Fibroblast of lung (primary cell): Measurements from ENCODE around the gene FLT3. TPM values are rescaled to one million over a fixed set of nuclear protein-coding genes. Genes with fewer than 3 reads are reported as not detected.

Experiments used
- DNase-seq, 2 donors: peaks; one replicate each; pipeline versions ENCODE4 v3.0.0 to v3.0.0-alpha.2; 2010; ENCODE audit warnings: low read depth in 2 of 2
- H2AFZ ChIP-seq: 2 replicates; pipeline ENCODE4 v1.5.1; 2012; ENCODE audit warnings: low read length, control low read depth, inconsistent platforms
- H3K27ac ChIP-seq: 2 replicates; pipeline ENCODE4 v1.5.1; 2011; ENCODE audit warnings: low read length, control low read depth; ENCODE audit not compliant: insufficient read depth
- H3K27me3 ChIP-seq: 2 replicates; pipeline ENCODE4 v1.5.1; 2011; ENCODE audit warnings: mild to moderate bottlenecking, low read length; ENCODE audit not compliant: control insufficient read depth, insufficient read depth
- H3K36me3 ChIP-seq: 2 replicates; pipeline ENCODE4 v1.5.1; 2011; ENCODE audit warnings: low read length; ENCODE audit not compliant: control insufficient read depth, insufficient read depth
- H3K4me1 ChIP-seq: 2 replicates; pipeline ENCODE4 v1.5.1; 2011; ENCODE audit warnings: low read length; ENCODE audit not compliant: control insufficient read depth, insufficient read depth; ENCODE audit errors: extremely low read depth
- H3K4me2 ChIP-seq: 2 replicates; pipeline ENCODE4 v1.5.1; 2011; ENCODE audit warnings: low read length, control low read depth; ENCODE audit not compliant: insufficient read depth; ENCODE audit errors: extremely low read depth
- H3K4me3 ChIP-seq, 4 experiments: fragments of 200-600 bp in 1 of 4; sonication (generic) in 1 of 4; replicated peaks in 1 of 4; 2 replicates each; pipeline ENCODE4 v1.5.1; 2011 to 2016; ENCODE audit warnings: low read length in 4 of 4, low read depth in 3 of 4, mild to moderate bottlenecking in 3 of 4, control low read depth in 2 of 4, inconsistent platforms in 1 of 4, mixed read lengths in 1 of 4; ENCODE audit not compliant: insufficient read depth in 1 of 4; ENCODE audit errors: control extremely low read depth in 1 of 4
- H3K79me2 ChIP-seq: 2 replicates; pipeline ENCODE4 v1.5.1; 2012; ENCODE audit warnings: mild to moderate bottlenecking, low read length, inconsistent platforms; ENCODE audit not compliant: control insufficient read depth, insufficient read depth
- H3K9ac ChIP-seq: 2 replicates; pipeline ENCODE4 v1.5.1; 2011; ENCODE audit warnings: mild to moderate bottlenecking, low read length, control low read depth; ENCODE audit not compliant: insufficient read depth
- H3K9me3 ChIP-seq: 2 replicates; pipeline ENCODE4 v1.5.1; 2012; ENCODE audit warnings: low read depth, low read length; ENCODE audit not compliant: control insufficient read depth, insufficient read depth
- H4K20me1 ChIP-seq: 2 replicates; pipeline ENCODE4 v1.5.1; 2011; ENCODE audit warnings: low read length; ENCODE audit not compliant: control insufficient read depth, insufficient read depth; ENCODE audit errors: extremely low read depth
- CTCF ChIP-seq, 2 donors: IDR thresholded peaks in 1 of 2; conservative IDR thresholded peaks in 1 of 2; 1 replicate in 1 of 2; 2 replicates in 1 of 2; pipeline ENCODE4 v1.5.1; 2011 to 2012; ENCODE audit warnings: low read length in 2 of 2, control low read depth in 1 of 2, inconsistent platforms in 1 of 2, low read depth in 1 of 2, mild to moderate bottlenecking in 1 of 2
- EZH2 ChIP-seq: IDR thresholded peaks from 2 replicates; pipeline ENCODE4 v1.5.1; 2012; ENCODE audit warnings: low read length, control low read depth, mild to moderate bottlenecking; ENCODE audit errors: missing control alignments
- polyA plus RNA-seq, 2 donors: library from polyadenylated mRNA; depleted of rRNA in 1 of 2; stranded (reverse) in 1 of 2; unstranded in 1 of 2; fragments of >200 nt; gene quantifications; 2 replicates each; pipeline ENCODE4 v1.2.1, GENCODE V29; 2011 to 2012; ENCODE audit warnings: missing spikeins in 1 of 2
- total RNA-seq: library from RNA; depleted of rRNA; stranded (reverse); fragments of >200 nt; gene quantifications from 2 replicates; pipeline ENCODE4 v1.2.1, GENCODE V29; 2014

The FLT3 gene
- total and polyA plus RNA-seq, 2 donors (not counting 1 experiment from before 2014, with no cell fraction given) = not detected

- Histone ChIP-seq H3K27ac (no peak overlapping the region), H3K79me2 (no peaks in the 10 kb centered on the region), H3K27me3 (peaks cover 74% of the 10 kb centered on the region), H3K9me3 (no peaks in the 10 kb centered on the region), H3K4me1 (no peaks in the 10 kb centered on the region), H3K4me3 (no peak overlapping the region), H3K4me2 (no peak overlapping the region), H3K9ac (no peak overlapping the region), H2AFZ (no peak overlapping the region), H3K36me3 (no peaks in the 10 kb centered on the region), H4K20me1 (no peaks in the 10 kb centered on the region)
- TF ChIP-seq CTCF (conservative IDR thresholded peaks at IDR 0.05 in 1 of 2, IDR thresholded peaks at IDR 0.05 in 1 of 2; ENCODE audit: low read depth in 1 of 2, low read length in 2 of 2) (no peak), EZH2 (peak; percentile 80)
- no peak for DNase-seq
Observed at GRCh38 chr13:27968316-27969081, 131.9 kb downstream of the FLT3 start.

- H3K4me3 ChIP-seq = no peak overlapping the region
- no peak overlapping the region for H3K4me2 ChIP-seq
- no peak overlapping the region for H3K27ac ChIP-seq
- H3K79me2 ChIP-seq = no peaks in the 10 kb centered on the region
- H3K9ac ChIP-seq = no peak overlapping the region
- H2AFZ ChIP-seq = no peak overlapping the region
- peaks cover 71% of the 10 kb centered on the region for H3K27me3 ChIP-seq
- no peaks in the 10 kb centered on the region for H3K4me1 ChIP-seq
- TF ChIP-seq CTCF (conservative IDR thresholded peaks at IDR 0.05 in 1 of 2, IDR thresholded peaks at IDR 0.05 in 1 of 2; ENCODE audit: low read depth in 1 of 2, low read length in 2 of 2) (no peak), EZH2 (peak; percentile 76)
- no peak for DNase-seq
- H4K20me1 ChIP-seq = no peaks in the 10 kb centered on the region
- no peaks in the 10 kb centered on the region for H3K36me3 ChIP-seq
- H3K9me3 ChIP-seq = no peaks in the 10 kb centered on the region
Observed at GRCh38 chr13:27967736-27968315, 132.6 kb downstream of the FLT3 start.

- Histone ChIP-seq H2AFZ (no peak overlapping the region), H3K79me2 (no peaks in the 10 kb centered on the region), H3K27ac (no peak overlapping the region), H4K20me1 (no peaks in the 10 kb centered on the region), H3K4me1 (no peaks in the 10 kb centered on the region), H3K36me3 (no peaks in the 10 kb centered on the region), H3K4me2 (no peak overlapping the region), H3K4me3 (no peak overlapping the region), H3K9ac (no peak overlapping the region), H3K27me3 (peaks cover 68% of the 10 kb centered on the region), H3K9me3 (no peaks in the 10 kb centered on the region)
- TF ChIP-seq EZH2 = no peak
- no peak for TF ChIP-seq CTCF (conservative IDR thresholded peaks at IDR 0.05 in 1 of 2, IDR thresholded peaks at IDR 0.05 in 1 of 2; ENCODE audit: low read depth in 1 of 2, low read length in 2 of 2)
- DNase-seq = no peak
Observed at GRCh38 chr13:27967203-27967735, 133.1 kb downstream of the FLT3 start.
